ENCODE data around the gene VMP1.
"Not testable (repeated sequence)": the region's sequence is repeated elsewhere in the genome, so short reads cannot be mapped to it uniquely, and the experiment has no call there.

VMP1 gene

GRCh38 chr17:59841882-59842263, 134.4 kb downstream of the VMP1 start:
- DNase-seq (ENCODE audit: low spot score), result not testable (repeated sequence)

GRCh38 chr17:59842901-59843652, 135.6 kb downstream of the VMP1 start:
- DNase-seq (ENCODE audit: low spot score), result no peak

- no peak for DNase-seq (ENCODE audit: low spot score)
These were observed 137.6 kb downstream of the VMP1 start for GRCh38 chr17:59844884-59845594.

- DNase-seq (ENCODE audit: low spot score), result no peak
These were observed 138.3 kb downstream of the VMP1 start for GRCh38 chr17:59845595-59846393.

GRCh38 chr17:59846394-59847165, 139.1 kb downstream of the VMP1 start:
- no peak for DNase-seq (ENCODE audit: low spot score)

GRCh38 chr17:59848385-59848668, 140.9 kb downstream of the VMP1 start:
- DNase-seq (ENCODE audit: low spot score), result no peak

- no peak for DNase-seq (ENCODE audit: low spot score)
These were observed 141.3 kb downstream of the VMP1 start for GRCh38 chr17:59848778-59849177.

GRCh38 chr17:59850311-59850710, 142.9 kb downstream of the VMP1 start:
- not testable (repeated sequence) for DNase-seq (ENCODE audit: low spot score)

GRCh38 chr17:59851439-59852375, 144.3 kb downstream of the VMP1 start:
- no peak for DNase-seq (ENCODE audit: low spot score)

GRCh38 chr17:59852847-59853167, 145.4 kb downstream of the VMP1 start:
- not testable (repeated sequence) for DNase-seq (ENCODE audit: low spot score)

- DNase-seq (ENCODE audit: low spot score), result no peak
These were observed 145.9 kb downstream of the VMP1 start for GRCh38 chr17:59853168-59853918.

- not testable (repeated sequence) for DNase-seq (ENCODE audit: low spot score)
These were observed 146.7 kb downstream of the VMP1 start for GRCh38 chr17:59853919-59854729.

GRCh38 chr17:59856859-59857794, 149.7 kb downstream of the VMP1 start:
- no peak for DNase-seq (ENCODE audit: low spot score)

- DNase-seq (ENCODE audit: low spot score), result no peak
These were observed 150.8 kb downstream of the VMP1 start for GRCh38 chr17:59858167-59858816.

- no peak for DNase-seq (ENCODE audit: low spot score)
These were observed 151.5 kb downstream of the VMP1 start for GRCh38 chr17:59858932-59859331.

GRCh38 chr17:59859444-59860025, 152.1 kb downstream of the VMP1 start:
- no peak for DNase-seq (ENCODE audit: low spot score)

- no peak for DNase-seq (ENCODE audit: low spot score)
These were observed 156.2 kb downstream of the VMP1 start for GRCh38 chr17:59863616-59864015.

GRCh38 chr17:59869941-59870218, 162.4 kb downstream of the VMP1 start:
- no peak for DNase-seq (ENCODE audit: low spot score)
